Fibroblast of lung (primary cell): Measurements from ENCODE around the gene ASB18. TPM values are rescaled to one million over a fixed set of nuclear protein-coding genes. Genes with fewer than 3 reads are reported as not detected.
A peak's percentile ranks its signal among the peaks of the same experiment; 100 is the strongest.

Experiments used
- DNase-seq, 2 donors: peaks; one replicate each; pipeline versions ENCODE4 v3.0.0 to v3.0.0-alpha.2; 2010; ENCODE audit warnings: low read depth in 2 of 2
- H2AFZ ChIP-seq: 2 replicates; pipeline ENCODE4 v1.5.1; 2012; ENCODE audit warnings: low read length, control low read depth, inconsistent platforms
- H3K27ac ChIP-seq: 2 replicates; pipeline ENCODE4 v1.5.1; 2011; ENCODE audit warnings: low read length, control low read depth; ENCODE audit not compliant: insufficient read depth
- H3K27me3 ChIP-seq: 2 replicates; pipeline ENCODE4 v1.5.1; 2011; ENCODE audit warnings: mild to moderate bottlenecking, low read length; ENCODE audit not compliant: control insufficient read depth, insufficient read depth
- H3K36me3 ChIP-seq: 2 replicates; pipeline ENCODE4 v1.5.1; 2011; ENCODE audit warnings: low read length; ENCODE audit not compliant: control insufficient read depth, insufficient read depth
- H3K4me1 ChIP-seq: 2 replicates; pipeline ENCODE4 v1.5.1; 2011; ENCODE audit warnings: low read length; ENCODE audit not compliant: control insufficient read depth, insufficient read depth; ENCODE audit errors: extremely low read depth
- H3K4me2 ChIP-seq: 2 replicates; pipeline ENCODE4 v1.5.1; 2011; ENCODE audit warnings: low read length, control low read depth; ENCODE audit not compliant: insufficient read depth; ENCODE audit errors: extremely low read depth
- H3K4me3 ChIP-seq, 4 experiments: fragments of 200-600 bp in 1 of 4; sonication (generic) in 1 of 4; replicated peaks in 1 of 4; 2 replicates each; pipeline ENCODE4 v1.5.1; 2011 to 2016; ENCODE audit warnings: low read length in 4 of 4, low read depth in 3 of 4, mild to moderate bottlenecking in 3 of 4, control low read depth in 2 of 4, inconsistent platforms in 1 of 4, mixed read lengths in 1 of 4; ENCODE audit not compliant: insufficient read depth in 1 of 4; ENCODE audit errors: control extremely low read depth in 1 of 4
- H3K79me2 ChIP-seq: 2 replicates; pipeline ENCODE4 v1.5.1; 2012; ENCODE audit warnings: mild to moderate bottlenecking, low read length, inconsistent platforms; ENCODE audit not compliant: control insufficient read depth, insufficient read depth
- H3K9ac ChIP-seq: 2 replicates; pipeline ENCODE4 v1.5.1; 2011; ENCODE audit warnings: mild to moderate bottlenecking, low read length, control low read depth; ENCODE audit not compliant: insufficient read depth
- H3K9me3 ChIP-seq: 2 replicates; pipeline ENCODE4 v1.5.1; 2012; ENCODE audit warnings: low read depth, low read length; ENCODE audit not compliant: control insufficient read depth, insufficient read depth
- H4K20me1 ChIP-seq: 2 replicates; pipeline ENCODE4 v1.5.1; 2011; ENCODE audit warnings: low read length; ENCODE audit not compliant: control insufficient read depth, insufficient read depth; ENCODE audit errors: extremely low read depth
- CTCF ChIP-seq, 2 donors: IDR thresholded peaks in 1 of 2; conservative IDR thresholded peaks in 1 of 2; 1 replicate in 1 of 2; 2 replicates in 1 of 2; pipeline ENCODE4 v1.5.1; 2011 to 2012; ENCODE audit warnings: low read length in 2 of 2, control low read depth in 1 of 2, inconsistent platforms in 1 of 2, low read depth in 1 of 2, mild to moderate bottlenecking in 1 of 2
- EZH2 ChIP-seq: IDR thresholded peaks from 2 replicates; pipeline ENCODE4 v1.5.1; 2012; ENCODE audit warnings: low read length, control low read depth, mild to moderate bottlenecking; ENCODE audit errors: missing control alignments
- polyA plus RNA-seq, 2 donors: library from polyadenylated mRNA; depleted of rRNA in 1 of 2; stranded (reverse) in 1 of 2; unstranded in 1 of 2; fragments of >200 nt; gene quantifications; 2 replicates each; pipeline ENCODE4 v1.2.1, GENCODE V29; 2011 to 2012; ENCODE audit warnings: missing spikeins in 1 of 2
- total RNA-seq: library from RNA; depleted of rRNA; stranded (reverse); fragments of >200 nt; gene quantifications from 2 replicates; pipeline ENCODE4 v1.2.1, GENCODE V29; 2014

Gene ASB18
- total and polyA plus RNA-seq, 2 donors (not counting 1 experiment from before 2014, with no cell fraction given) = not detected

DNA sequence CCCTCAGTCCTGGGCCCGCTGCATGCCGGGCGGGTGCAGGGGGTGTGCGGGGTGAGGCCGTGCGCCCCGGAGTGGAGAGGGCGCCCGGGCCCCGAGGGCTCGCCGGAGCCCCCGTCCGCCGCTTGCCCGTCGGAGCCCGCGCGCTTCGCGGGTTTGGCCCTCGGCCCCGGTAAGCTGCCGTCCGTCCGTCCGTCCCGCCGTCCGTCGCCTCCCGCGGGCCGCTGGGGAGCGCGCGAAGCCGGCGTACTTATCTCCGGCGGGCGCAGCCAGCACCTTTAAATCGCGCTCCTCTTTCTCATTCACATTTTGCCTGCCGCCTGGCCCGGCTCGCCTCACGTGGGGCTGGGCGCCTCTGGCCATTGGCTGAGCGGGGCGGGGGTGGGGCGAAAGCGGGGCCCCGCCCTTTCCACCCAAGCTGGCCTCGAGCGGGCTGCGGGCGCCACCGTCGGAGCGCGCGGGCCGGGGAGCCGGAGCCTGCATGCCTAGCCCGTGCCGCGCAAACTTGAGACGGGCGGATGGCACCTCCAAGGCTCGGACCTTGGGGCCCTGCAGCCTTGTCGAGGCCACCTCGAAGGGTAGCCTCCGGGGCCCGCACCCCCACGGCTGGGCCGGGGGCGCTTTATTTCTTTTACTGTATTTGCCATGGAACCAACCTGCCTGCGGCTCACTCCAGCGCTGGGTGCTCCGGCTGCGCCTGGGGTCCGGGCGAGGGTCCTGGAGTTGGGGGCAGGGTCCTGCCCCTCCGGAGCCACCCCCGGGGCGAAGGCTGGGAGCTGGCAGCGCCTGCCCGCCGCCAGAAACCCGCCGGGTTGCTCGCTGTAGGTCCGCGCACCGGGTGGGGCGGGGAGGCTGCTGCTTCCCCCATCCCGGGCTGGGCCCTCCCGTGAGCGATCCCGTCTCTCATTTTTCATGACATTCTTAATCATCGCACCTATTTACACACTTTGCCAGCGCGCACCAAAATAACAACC is 95.8 kb downstream of the ASB18 start, which contains the start of gene GBX2:
TSS of gene GBX2 (minus strand) at position 277 of the 971 bp plus-strand sequence. CDS start 415 bp downstream, outside the sequence.
- no peaks in the 10 kb centered on the region for H3K4me1 ChIP-seq
- H3K4me2 ChIP-seq = peak within 1 kb of the TSS; percentile 85
- no peaks in the 10 kb centered on the region for H4K20me1 ChIP-seq
- peak within 1 kb of the TSS in 2 of 4 experiments; percentile 35 to 38 for H3K4me3 ChIP-seq
- H3K27ac ChIP-seq = no peak within 1 kb of the TSS
- peak; percentile 19 to 69 for DNase-seq
- H3K27me3 ChIP-seq = peaks cover 88% of the 10 kb centered on the region
- H3K9me3 ChIP-seq = no peaks in the 10 kb centered on the region
- H2AFZ ChIP-seq = no peak within 1 kb of the TSS
- TF ChIP-seq EZH2 (peak; percentile 22), CTCF (conservative IDR thresholded peaks at IDR 0.05 in 1 of 2, IDR thresholded peaks at IDR 0.05 in 1 of 2; ENCODE audit: low read depth in 1 of 2, low read length in 2 of 2) (no peak)
- H3K9ac ChIP-seq = no peak within 1 kb of the TSS
- H3K36me3 ChIP-seq = no peaks in the 10 kb centered on the region
- no peaks in the 10 kb centered on the region for H3K79me2 ChIP-seq

GRCh38 chr2:236167297-236168109 is 96.7 kb downstream of the ASB18 start:
- Histone ChIP-seq H4K20me1 (no peaks in the 10 kb centered on the region), H3K9ac (no peak overlapping the region), H3K27ac (no peak overlapping the region), H3K4me3 (peak overlapping the region in 2 of 4 experiments; percentile 35 to 38), H3K27me3 (peaks cover 86% of the 10 kb centered on the region), H2AFZ (no peak overlapping the region), H3K9me3 (no peaks in the 10 kb centered on the region), H3K79me2 (no peaks in the 10 kb centered on the region), H3K4me2 (peak overlapping the region; percentile 85), H3K36me3 (no peaks in the 10 kb centered on the region), H3K4me1 (no peaks in the 10 kb centered on the region)
- peak in 1 of 2 donors; percentile 17 for TF ChIP-seq CTCF (conservative IDR thresholded peaks at IDR 0.05 in 1 of 2, IDR thresholded peaks at IDR 0.05 in 1 of 2; ENCODE audit: low read depth in 1 of 2, low read length in 2 of 2)
- peak; percentile 39 for TF ChIP-seq EZH2
- peak; percentile 20 to 66 for DNase-seq
